NCI-H526 treated with DMSO at 0.1 percent for 48 hours (cell line): ENCODE results near the gene BTAF1.
"Not testable (repeated sequence)": the region's sequence is repeated elsewhere in the genome, so short reads cannot be mapped to it uniquely, and the experiment has no call there.

Experiments used
- DNase-seq: peaks from one replicate; lab custom pipeline; 2025; lab: John Stamatoyannopoulos, UW

The BTAF1 gene

GRCh38 chr10:91978585-91978984 is 55.0 kb downstream of the BTAF1 start:
- DNase-seq, result no peak

- DNase-seq, result no peak
These were observed 56.7 kb downstream of the BTAF1 start for GRCh38 chr10:91980319-91980718.

GRCh38 chr10:91983416-91983815 is 59.8 kb downstream of the BTAF1 start:
- no peak for DNase-seq

GRCh38 chr10:91987397-91988037 is 63.9 kb downstream of the BTAF1 start:
- no peak for DNase-seq

- no peak for DNase-seq
These were observed 68.5 kb downstream of the BTAF1 start for GRCh38 chr10:91992031-91992430.

- DNase-seq, result no peak
These were observed 72.7 kb downstream of the BTAF1 start for GRCh38 chr10:91996266-91996665.

GRCh38 chr10:92001581-92001980 is 78.0 kb downstream of the BTAF1 start:
- no peak for DNase-seq

GRCh38 chr10:92001995-92002394 is 78.4 kb downstream of the BTAF1 start:
- DNase-seq, result no peak

GRCh38 chr10:92003258-92003657 is 79.7 kb downstream of the BTAF1 start:
- no peak for DNase-seq

- DNase-seq, result no peak
These were observed 82.4 kb downstream of the BTAF1 start for GRCh38 chr10:92005978-92006377.

GRCh38 chr10:92009445-92009844 is 85.9 kb downstream of the BTAF1 start:
- no peak for DNase-seq

GRCh38 chr10:92010047-92010735 is 86.6 kb downstream of the BTAF1 start:
- DNase-seq, result no peak

- no peak for DNase-seq
These were observed 88.1 kb downstream of the BTAF1 start for GRCh38 chr10:92011560-92012214.

GRCh38 chr10:92014620-92015019 is 91.0 kb downstream of the BTAF1 start:
- no peak for DNase-seq

GRCh38 chr10:92024700-92025099 is 101.1 kb downstream of the BTAF1 start:
- DNase-seq, result no peak

GRCh38 chr10:92025340-92025739 is 101.8 kb downstream of the BTAF1 start:
- not testable (repeated sequence) for DNase-seq

GRCh38 chr10:92027141-92027540 is 103.6 kb downstream of the BTAF1 start:
- DNase-seq, result no peak

- DNase-seq, result no peak
These were observed 108.0 kb downstream of the BTAF1 start for GRCh38 chr10:92031580-92031979.

GRCh38 chr10:92033070-92033469 is 109.5 kb downstream of the BTAF1 start:
- not testable (repeated sequence) for DNase-seq

- no peak for DNase-seq
These were observed 115.4 kb downstream of the BTAF1 start for GRCh38 chr10:92038949-92039348.

GRCh38 chr10:92042541-92042940 is 119.0 kb downstream of the BTAF1 start:
- DNase-seq, result no peak

GRCh38 chr10:92045641-92046106 is 122.1 kb downstream of the BTAF1 start:
- DNase-seq, result no peak

GRCh38 chr10:92047215-92047614 is 123.6 kb downstream of the BTAF1 start:
- DNase-seq, result no peak
